Measurements from ENCODE around the gene TARS3.

DNA sequence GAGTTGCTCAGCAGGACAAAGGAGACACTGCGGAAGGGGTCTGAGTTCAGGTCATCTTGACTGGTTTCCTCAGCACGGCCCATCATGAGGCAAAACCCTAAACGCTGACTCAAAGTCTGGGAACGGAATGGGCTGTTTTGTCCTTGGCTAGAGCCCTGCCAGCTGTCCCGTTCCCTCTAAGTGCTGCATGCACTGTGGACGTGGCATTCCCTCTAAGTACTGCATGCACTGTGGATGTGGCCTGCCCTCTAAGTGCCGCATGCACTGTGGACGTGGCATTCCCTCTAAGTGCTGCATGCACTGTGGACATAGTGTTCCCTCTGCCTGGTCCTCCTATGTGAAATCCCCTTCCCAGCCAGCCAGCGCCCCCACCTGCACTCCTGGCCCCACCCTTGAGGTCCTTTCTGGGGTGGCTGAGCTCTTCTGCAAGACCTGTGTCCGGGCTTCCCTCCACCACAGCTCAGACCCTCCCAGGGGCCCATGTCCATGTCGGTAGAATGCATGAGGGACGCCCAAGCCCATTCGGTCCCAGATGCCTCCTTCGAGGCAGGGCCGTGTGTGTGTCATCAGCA, 108.8 kb downstream of the TARS3 start:
- TF ChIP-seq GLIS3 (CRISPR knock-in tag; IDR thresholded peaks at IDR 0.05) (no peak), RARB (CRISPR knock-in tag; IDR thresholded peaks at IDR 0.05) (no peak), CSDC2 (CRISPR knock-in tag; IDR thresholded peaks at IDR 0.05) (no peak), SNAI2 (CRISPR knock-in tag; IDR thresholded peaks at IDR 0.05) (no peak), ZC3H10 (CRISPR knock-in tag; IDR thresholded peaks at IDR 0.05) (no peak), BACH2 (CRISPR knock-in tag; IDR thresholded peaks at IDR 0.05; ENCODE audit: borderline replicate concordance) (no peak), ARNTL (CRISPR knock-in tag; IDR thresholded peaks at IDR 0.05; ENCODE audit: borderline replicate concordance, low read depth) (no peak), TCF4 (CRISPR knock-in tag; IDR thresholded peaks at IDR 0.05; ENCODE audit: borderline replicate concordance) (no peak), OSR1 (CRISPR knock-in tag; IDR thresholded peaks at IDR 0.05) (no peak), ZNF565 (CRISPR knock-in tag; conservative IDR thresholded peaks at IDR 0.05; ENCODE audit: low read depth) (no peak)
- TF ChIP-seq, protein P1, sequence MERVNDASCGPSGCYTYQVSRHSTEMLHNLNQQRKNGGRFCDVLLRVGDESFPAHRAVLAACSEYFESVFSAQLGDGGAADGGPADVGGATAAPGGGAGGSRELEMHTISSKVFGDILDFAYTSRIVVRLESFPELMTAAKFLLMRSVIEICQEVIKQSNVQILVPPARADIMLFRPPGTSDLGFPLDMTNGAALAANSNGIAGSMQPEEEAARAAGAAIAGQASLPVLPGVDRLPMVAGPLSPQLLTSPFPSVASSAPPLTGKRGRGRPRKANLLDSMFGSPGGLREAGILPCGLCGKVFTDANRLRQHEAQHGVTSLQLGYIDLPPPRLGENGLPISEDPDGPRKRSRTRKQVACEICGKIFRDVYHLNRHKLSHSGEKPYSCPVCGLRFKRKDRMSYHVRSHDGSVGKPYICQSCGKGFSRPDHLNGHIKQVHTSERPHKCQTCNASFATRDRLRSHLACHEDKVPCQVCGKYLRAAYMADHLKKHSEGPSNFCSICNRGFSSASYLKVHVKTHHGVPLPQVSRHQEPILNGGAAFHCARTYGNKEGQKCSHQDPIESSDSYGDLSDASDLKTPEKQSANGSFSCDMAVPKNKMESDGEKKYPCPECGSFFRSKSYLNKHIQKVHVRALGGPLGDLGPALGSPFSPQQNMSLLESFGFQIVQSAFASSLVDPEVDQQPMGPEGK (CRISPR knock-in tag; IDR thresholded peaks at IDR 0.05; ENCODE audit: borderline replicate concordance), result no peak
